Adipocyte (in vitro differentiated cells): Measurements from ENCODE around the gene ADD1.

Source experiments
- DNase-seq: peaks from one replicate; pipeline ENCODE4 v3.0.0-alpha.2; 2015; ENCODE audit warnings: low read depth
- H3K27me3 ChIP-seq: replicated peaks from 2 replicates; pipeline ENCODE4 v1.7.0; 2013; ENCODE audit warnings: mild to moderate bottlenecking, low read length, moderate library complexity; ENCODE audit not compliant: control insufficient read depth, insufficient read depth
- H3K36me3 ChIP-seq: 2 replicates; pipeline ENCODE4 v1.7.0; 2013; ENCODE audit warnings: low read length, mild to moderate bottlenecking, moderate library complexity; ENCODE audit not compliant: control insufficient read depth, insufficient read depth, severe bottlenecking
- H3K4me1 ChIP-seq: 2 replicates; pipeline ENCODE4 v1.7.0; 2013; ENCODE audit warnings: mild to moderate bottlenecking, low read length, moderate library complexity; ENCODE audit not compliant: control insufficient read depth, insufficient read depth
- H3K4me3 ChIP-seq: 2 replicates; pipeline ENCODE4 v1.7.0; 2013; ENCODE audit warnings: mild to moderate bottlenecking, low read length, moderate library complexity
- H3K9ac ChIP-seq: 2 replicates; pipeline ENCODE4 v1.7.0; 2013; ENCODE audit warnings: mild to moderate bottlenecking, low read length, moderate library complexity
- H3K9me3 ChIP-seq: 2 replicates; pipeline ENCODE4 v1.7.0; 2013; ENCODE audit warnings: mild to moderate bottlenecking, low read length, moderate library complexity; ENCODE audit not compliant: control insufficient read depth

ADD1 gene

DNA sequence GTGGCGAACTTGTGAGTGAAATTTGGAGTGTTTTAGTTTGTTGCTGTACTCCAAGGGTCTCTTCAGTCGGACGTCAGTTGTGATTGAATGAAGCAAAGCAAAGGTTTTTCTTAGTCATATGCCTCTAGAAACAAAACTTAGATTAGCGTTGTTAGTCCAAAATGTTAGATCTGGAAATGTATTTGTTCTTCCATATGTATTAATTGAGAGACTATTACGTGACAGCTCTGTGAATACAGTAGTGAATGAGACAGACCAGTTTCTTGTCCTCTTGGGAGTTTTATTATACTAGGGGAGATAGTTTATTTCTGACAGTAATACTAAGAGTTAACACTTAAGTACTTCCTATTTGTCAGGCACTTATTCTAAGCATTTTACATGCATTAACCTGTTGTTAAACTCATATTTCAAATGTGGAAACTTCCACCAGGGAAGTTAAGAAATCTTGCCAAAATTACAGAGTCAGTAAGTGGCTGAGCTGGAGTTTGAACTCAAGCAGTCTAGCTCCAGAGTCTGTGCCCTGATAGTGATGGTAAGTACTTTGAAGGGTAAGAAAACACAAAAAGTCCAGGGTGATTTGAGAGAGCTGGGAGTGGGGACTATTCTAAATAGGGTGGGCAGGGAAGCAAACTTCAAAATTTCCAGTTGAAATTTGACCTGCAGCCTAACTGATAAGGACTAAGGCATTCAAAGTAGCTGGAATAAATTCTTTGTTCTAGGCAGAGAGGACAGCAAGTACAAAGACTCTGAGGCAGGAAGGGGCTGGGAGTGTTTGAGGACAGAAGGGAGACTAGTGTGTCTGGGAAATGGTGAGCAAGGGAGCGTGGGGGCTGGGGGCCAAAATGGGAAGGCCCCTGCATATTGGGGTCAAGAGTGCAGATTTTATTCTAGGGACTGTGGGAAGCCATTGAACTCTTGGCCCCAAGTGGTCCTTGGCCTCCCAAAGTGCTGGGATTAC, 17.0 kb downstream of the ADD1 start:
- DNase-seq: peak; percentile 65
- H3K36me3 ChIP-seq: no peaks in the 10 kb centered on the region
- H3K4me3 ChIP-seq: peak overlapping the region; percentile 22

GRCh38 chr4:2861631-2862436, 18.2 kb downstream of the ADD1 start:
- Histone ChIP-seq H3K9me3 (no peaks in the 10 kb centered on the region), H3K4me1 (peaks cover 77% of the 10 kb centered on the region), H3K4me3 (peak overlapping the region; percentile 22), H3K27me3 (no peaks in the 10 kb centered on the region), H3K36me3 (no peaks in the 10 kb centered on the region), H3K9ac (peak overlapping the region; percentile 16)
- peak; percentile 36 for DNase-seq

More for the DNA sequence above, 17.0 kb downstream of the ADD1 start:
- Histone ChIP-seq H3K27me3 (no peaks in the 10 kb centered on the region), H3K9ac (peak overlapping the region; percentile 24), H3K9me3 (no peaks in the 10 kb centered on the region), H3K4me1 (peaks cover 65% of the 10 kb centered on the region)

DNA sequence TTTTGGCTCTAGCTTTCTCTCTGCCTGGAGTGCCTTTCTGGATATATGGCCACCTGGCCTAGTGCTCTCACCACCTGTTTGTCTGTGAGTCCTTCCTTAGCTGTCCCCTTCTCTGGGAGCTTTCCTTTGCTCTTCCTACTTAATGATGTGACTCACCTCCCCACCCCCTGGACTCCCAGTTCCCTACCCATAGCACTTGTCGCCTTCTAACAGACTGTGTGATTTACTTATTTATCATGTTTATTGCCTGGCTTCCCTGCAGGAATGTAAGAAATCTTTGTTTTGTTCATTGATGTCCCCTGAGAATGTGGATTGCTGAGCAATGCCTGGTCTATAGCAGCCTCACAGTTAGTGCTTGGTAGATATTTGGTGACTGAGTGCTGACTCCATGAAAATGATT, 18.9 kb downstream of the ADD1 start:
- Histone ChIP-seq H3K9ac (peak overlapping the region; percentile 16), H3K9me3 (no peaks in the 10 kb centered on the region), H3K4me3 (peak overlapping the region; percentile 21), H3K4me1 (peaks cover 83% of the 10 kb centered on the region), H3K27me3 (no peaks in the 10 kb centered on the region), H3K36me3 (no peaks in the 10 kb centered on the region)
- DNase-seq: peak; percentile 49

DNA sequence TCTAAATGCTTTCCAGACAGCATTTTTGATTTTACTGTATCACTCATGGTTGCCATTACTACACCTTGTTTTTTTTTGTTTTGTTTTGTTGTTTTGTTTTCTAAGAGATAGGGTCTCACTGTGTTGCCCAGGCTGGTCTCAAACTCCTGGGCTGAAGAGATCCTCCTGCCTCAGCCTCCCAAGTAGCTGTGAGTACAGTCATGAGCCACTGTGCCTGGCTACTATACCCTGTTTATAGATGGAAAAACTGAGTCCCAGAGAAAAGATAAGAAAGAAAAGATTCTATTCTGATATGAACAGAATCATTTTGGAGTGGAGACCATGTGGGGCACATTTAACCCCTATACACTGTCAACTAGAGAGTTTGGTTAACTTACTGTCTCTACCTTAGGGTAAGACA, 20.0 kb downstream of the ADD1 start:
- Histone ChIP-seq H3K4me1 (peaks cover 85% of the 10 kb centered on the region), H3K36me3 (no peaks in the 10 kb centered on the region), H3K9ac (no peak overlapping the region), H3K4me3 (no peak overlapping the region), H3K27me3 (no peaks in the 10 kb centered on the region), H3K9me3 (no peaks in the 10 kb centered on the region)
- no peak for DNase-seq

DNA sequence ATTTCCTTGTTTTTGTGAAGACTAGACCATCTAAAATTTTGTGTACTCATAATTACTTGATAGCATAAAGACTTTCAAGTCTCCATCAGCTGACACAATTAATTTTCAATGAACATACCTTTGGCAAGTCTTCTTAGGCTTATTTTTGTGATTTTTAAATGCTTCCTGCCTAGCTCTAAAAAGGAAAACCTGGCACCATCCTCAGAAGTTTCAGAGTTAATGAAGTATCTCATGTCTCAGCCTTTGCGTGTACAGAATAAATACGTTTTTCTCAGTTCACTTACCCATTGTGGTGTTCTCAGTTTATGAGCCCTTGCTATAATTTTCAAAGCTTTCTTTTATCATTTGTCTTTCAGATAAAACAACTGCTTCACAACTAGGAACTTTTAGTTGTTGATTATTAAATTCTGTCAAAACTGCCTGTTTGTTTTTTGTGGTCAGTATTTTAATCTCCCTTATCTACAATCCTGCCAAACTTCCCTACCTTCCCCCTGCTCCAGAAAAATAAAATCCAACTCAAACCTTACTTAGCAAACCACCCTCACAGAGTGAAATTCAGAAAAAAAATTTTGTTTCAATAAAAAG, 21.6 kb downstream of the ADD1 start:
- Histone ChIP-seq H3K36me3 (no peaks in the 10 kb centered on the region), H3K4me3 (no peak overlapping the region), H3K9me3 (no peaks in the 10 kb centered on the region), H3K4me1 (peaks cover 85% of the 10 kb centered on the region), H3K9ac (peak overlapping the region; percentile 2), H3K27me3 (no peaks in the 10 kb centered on the region)
- DNase-seq: no peak

DNA sequence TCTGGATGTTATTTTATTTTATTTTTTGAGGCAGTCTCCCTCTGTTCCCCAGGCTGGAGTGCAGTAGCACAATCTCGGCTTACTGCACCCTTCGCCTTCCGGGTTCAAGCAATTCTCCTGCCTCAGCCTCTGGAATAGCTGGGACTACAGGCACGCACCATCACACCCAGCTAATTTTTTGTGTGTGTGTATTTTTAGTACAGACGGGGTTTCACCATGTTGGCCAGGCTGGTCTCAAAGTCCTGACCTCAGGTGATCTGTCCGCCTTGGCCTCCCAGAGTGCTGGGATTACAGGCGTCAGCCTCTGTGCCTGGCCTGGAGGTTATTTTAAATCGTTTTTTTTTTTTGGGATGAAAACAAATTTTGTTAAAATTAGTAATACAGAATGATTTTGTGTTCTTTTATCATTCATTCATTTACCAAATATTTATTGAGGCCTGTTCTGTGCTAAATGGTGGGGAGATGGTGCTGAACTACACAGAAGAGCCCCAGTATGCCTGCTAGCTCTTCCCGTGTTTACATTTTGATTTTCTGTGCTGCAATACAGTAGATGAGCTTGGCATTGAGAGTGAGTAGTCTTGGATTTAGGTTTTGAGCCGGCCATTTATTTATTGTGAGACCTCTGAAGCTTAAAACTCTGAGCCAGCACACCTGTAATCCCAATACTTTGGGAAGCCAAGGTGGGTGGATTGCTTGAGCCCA, 22.7 kb downstream of the ADD1 start:
- H3K9me3 ChIP-seq: no peaks in the 10 kb centered on the region
- DNase-seq: no peak
- H3K4me3 ChIP-seq: no peak overlapping the region
- no peaks in the 10 kb centered on the region for H3K27me3 ChIP-seq
- no peaks in the 10 kb centered on the region for H3K36me3 ChIP-seq
- peaks cover 80% of the 10 kb centered on the region for H3K4me1 ChIP-seq
- no peak overlapping the region for H3K9ac ChIP-seq

DNA sequence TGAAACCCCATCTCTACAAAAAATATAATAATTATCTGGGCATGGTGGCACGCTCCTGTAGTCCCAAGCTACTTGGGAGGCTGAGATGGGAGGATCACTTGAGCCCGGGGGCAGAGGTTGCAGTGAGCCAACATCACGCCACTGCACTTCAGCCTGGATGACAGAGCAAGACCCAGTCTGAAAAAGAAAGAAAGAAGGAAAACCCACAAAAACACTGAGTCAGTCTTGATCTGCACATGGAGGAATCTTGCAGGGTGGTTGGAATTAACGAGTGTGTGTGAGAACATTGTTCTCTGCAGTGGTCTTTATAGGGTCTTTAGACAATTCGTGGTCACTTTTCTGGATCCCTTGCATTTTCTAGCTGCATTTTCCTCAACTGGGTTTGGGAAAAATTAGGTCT, 23.2 kb downstream of the ADD1 start:
- H3K4me3 ChIP-seq: no peak overlapping the region
- H3K36me3 ChIP-seq: no peaks in the 10 kb centered on the region
- no peaks in the 10 kb centered on the region for H3K27me3 ChIP-seq
- peaks cover 76% of the 10 kb centered on the region for H3K4me1 ChIP-seq
- no peak overlapping the region for H3K9ac ChIP-seq
- H3K9me3 ChIP-seq: no peaks in the 10 kb centered on the region
- DNase-seq: no peak

GRCh38 chr4:2867758-2868491, 24.3 kb downstream of the ADD1 start:
- Histone ChIP-seq H3K9me3 (no peaks in the 10 kb centered on the region), H3K4me1 (peaks cover 66% of the 10 kb centered on the region), H3K9ac (peak overlapping the region; percentile 50), H3K27me3 (no peaks in the 10 kb centered on the region), H3K36me3 (no peaks in the 10 kb centered on the region), H3K4me3 (peak overlapping the region; percentile 74)
- DNase-seq: peak; percentile 54

DNA sequence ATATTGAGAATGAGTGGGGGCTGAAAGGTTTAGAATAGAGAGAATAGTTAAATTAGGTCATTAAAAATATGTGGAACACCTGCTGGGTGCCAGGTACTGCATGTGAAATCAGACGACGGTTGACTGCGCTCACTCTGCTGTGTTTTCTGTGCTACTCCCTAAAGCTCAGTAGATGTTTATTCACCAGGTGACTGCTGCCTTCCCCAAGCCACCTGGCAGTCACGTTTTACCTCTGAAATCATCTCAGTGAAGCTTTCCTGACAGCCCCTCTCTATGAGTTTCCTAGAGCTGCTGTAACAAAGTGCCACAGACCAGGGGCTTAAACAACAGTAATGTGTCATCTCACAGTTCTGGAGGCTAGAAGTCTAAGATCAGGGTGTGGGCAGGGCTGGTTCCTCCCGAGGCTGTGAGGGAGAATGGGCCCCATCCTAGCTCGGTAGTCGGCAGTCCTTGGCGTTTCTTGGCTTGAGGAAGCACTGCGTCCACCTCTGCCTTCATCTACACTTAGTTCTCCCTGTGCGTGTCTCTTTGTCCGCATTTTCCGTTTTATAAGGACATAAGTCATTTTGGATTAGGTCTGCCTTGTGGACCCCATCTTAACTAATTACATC, 25.3 kb downstream of the ADD1 start:
- H3K4me1 ChIP-seq: peaks cover 67% of the 10 kb centered on the region
- H3K9ac ChIP-seq: peak overlapping the region; percentile 50
- H3K27me3 ChIP-seq: no peaks in the 10 kb centered on the region
- no peaks in the 10 kb centered on the region for H3K36me3 ChIP-seq
- DNase-seq: no peak
- H3K9me3 ChIP-seq: no peaks in the 10 kb centered on the region
- peak overlapping the region; percentile 74 for H3K4me3 ChIP-seq

- no peak for DNase-seq
- Histone ChIP-seq H3K4me1 (peaks cover 74% of the 10 kb centered on the region), H3K4me3 (no peak overlapping the region), H3K36me3 (no peaks in the 10 kb centered on the region), H3K9me3 (no peaks in the 10 kb centered on the region), H3K9ac (no peak overlapping the region), H3K27me3 (no peaks in the 10 kb centered on the region)
These were observed 26.0 kb downstream of the ADD1 start for GRCh38 chr4:2869659-2870058.
